Measurements from ENCODE around the gene TMEM267. TPM values are rescaled to one million over a fixed set of nuclear protein-coding genes. Genes with fewer than 3 reads are reported as not detected.
A peak's percentile ranks its signal among the peaks of the same experiment; 100 is the strongest.
"Not testable (repeated sequence)": the region's sequence is repeated elsewhere in the genome, so short reads cannot be mapped to it uniquely, and the experiment has no call there.

The TMEM267 gene
- total and polyA plus RNA-seq, 3 experiments from 2014 or later: 18.4 to 21.2 (median 19.6) TPM

DNA sequence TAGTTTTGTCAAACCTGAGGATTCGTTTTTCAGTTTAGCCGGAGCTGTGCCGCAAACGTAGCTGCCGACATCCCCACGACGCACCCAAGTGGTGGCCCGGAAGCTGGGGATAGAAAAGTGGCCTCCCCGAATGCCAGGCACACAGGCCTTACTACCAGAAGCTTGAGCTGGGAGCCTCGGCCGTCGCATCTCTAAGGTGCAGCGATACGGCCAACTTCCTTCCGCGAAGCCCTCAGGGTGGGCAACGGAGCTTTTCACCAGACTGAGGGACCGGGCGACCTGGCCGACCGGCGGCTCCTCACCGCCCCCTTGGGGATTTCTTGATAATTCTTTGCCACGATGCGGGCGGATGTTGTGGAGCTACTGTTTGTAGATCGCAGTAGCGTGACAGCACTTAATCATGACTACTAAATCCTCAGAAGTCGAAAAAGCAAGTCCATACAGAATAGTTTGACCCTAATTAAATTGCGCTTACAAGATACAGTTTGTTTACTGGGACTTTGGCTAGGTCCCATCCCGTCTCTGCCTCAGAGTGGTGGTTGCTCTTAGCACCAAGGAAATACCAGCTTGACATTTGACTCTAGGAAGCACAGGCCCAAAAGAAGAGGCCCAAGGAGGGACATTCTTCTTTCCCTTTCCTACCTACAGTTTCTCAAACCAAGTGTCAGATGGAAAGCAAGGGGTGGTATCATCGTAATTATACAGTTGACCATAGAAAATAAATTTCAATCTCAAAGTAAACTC, 613 bp upstream of the TMEM267 start:
- Histone ChIP-seq H3K27me3 (ENCODE audit: insufficient read depth, low read length, poor library complexity, severe bottlenecking) (no peaks in the 10 kb centered on the region), H3K36me3 (ENCODE audit: insufficient read depth, low read length) (no peaks in the 10 kb centered on the region), H3K4me3 (ENCODE audit: low read length) (peak overlapping the region; percentile 61), H3K4me1 (ENCODE audit: insufficient read depth, low read length) (peaks cover 32% of the 10 kb centered on the region), H3K27ac (ENCODE audit: low read depth, low read length) (peak overlapping the region; percentile 96), H3K9me3 (ENCODE audit: low read length) (no peaks in the 10 kb centered on the region)
- peaks cover 0 to 14% (median 0%) of the 10 kb centered on the region in 3 donors for H3K36me3 Mint-ChIP-seq
- H3K27me3 Mint-ChIP-seq: no peaks in the 10 kb centered on the region
- DNase-seq: peak; percentile 70 to 91 (median 83)
- CTCF ChIA-PET: interaction anchor here (0.6 to 2.8 kb wide), 51 partner anchors 8 to 1580 kb away, joined by 3 to 33 read pairs (median 4); partner anchors contain the start of genes C5orf34, HMGCS1, NNT and RIMOC1
- peak overlapping the region; percentile 94 to 99 (median 98) for H3K4me3 Mint-ChIP-seq
- POLR2A ChIA-PET: interaction anchor here (0.6 to 3.2 kb wide), 33 partner anchors 15 to 1615 kb away, joined by 3 to 49 read pairs (median 6); partner anchors contain the start of genes C5orf34, HMGCS1, MRPS30 and NIM1K
- H3K9me3 Mint-ChIP-seq: no peaks in the 10 kb centered on the region
- H3K27ac Mint-ChIP-seq: peak overlapping the region; percentile 99 to 100 (median 100)
- H3K4me1 Mint-ChIP-seq: peaks cover 31 to 53% (median 50%) of the 10 kb centered on the region in 3 donors

DNA sequence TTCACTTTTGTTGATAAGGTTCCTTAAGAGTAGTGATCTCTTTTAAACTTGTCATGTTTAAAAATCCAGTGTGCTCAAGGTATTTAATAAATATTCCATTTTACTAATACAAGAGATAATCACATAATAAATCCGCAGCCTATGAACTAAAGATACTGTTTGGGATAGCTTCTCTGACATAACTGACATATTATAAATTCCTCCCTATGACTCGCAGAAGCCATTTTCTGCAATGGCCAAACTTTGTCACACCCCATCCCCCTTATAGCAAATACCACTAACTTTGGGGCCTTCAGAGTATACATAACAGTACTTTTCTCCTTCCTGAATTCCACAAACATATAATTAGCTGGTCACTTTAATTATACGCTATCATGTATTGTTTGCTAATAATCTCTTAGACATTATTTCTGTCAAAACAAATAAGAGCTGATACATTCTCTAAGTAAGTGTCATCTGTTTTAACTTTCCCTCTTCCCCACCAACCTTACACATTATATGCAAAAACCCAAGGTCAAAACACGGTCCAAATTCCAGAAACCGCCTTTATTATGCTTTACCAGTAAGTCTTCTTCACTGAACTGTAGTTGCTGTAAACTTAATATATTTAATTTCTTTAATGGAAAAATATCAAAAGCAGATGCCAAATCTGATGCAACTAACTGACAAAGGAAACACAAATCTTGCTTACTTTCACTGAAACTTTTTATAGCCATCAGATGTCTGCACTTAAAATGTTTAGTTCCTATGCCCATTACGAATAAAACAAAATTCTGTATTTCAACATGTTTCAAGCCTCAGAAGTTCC, 971 bp downstream of the TMEM267 start:
- Mint-ChIP-seq H3K36me3 (peaks cover 0 to 11% (median 0%) of the 10 kb centered on the region in 3 donors), H3K4me1 (peaks cover 31 to 60% (median 52%) of the 10 kb centered on the region in 3 donors), H3K27me3 (no peaks in the 10 kb centered on the region), H3K27ac (peak overlapping the region; percentile 94 to 100 (median 100)), H3K9me3 (no peaks in the 10 kb centered on the region), H3K4me3 (peak overlapping the region; percentile 94 to 99 (median 98))
- H3K27ac ChIP-seq (ENCODE audit: low read depth, low read length): peak overlapping the region; percentile 96
- H3K36me3 ChIP-seq (ENCODE audit: insufficient read depth, low read length): no peaks in the 10 kb centered on the region
- no peaks in the 10 kb centered on the region for H3K9me3 ChIP-seq (ENCODE audit: low read length)
- H3K4me3 ChIP-seq (ENCODE audit: low read length): peak overlapping the region; percentile 61
- DNase-seq: no peak
- POLR2A ChIA-PET: interaction anchor here (1.9 kb wide), 1 partner anchor 72 kb away, joined by 5 read pairs; no protein-coding TSS in a partner anchor
- CTCF ChIA-PET: no interaction called here
- peaks cover 32% of the 10 kb centered on the region for H3K4me1 ChIP-seq (ENCODE audit: insufficient read depth, low read length)
- no peaks in the 10 kb centered on the region for H3K27me3 ChIP-seq (ENCODE audit: insufficient read depth, low read length, poor library complexity, severe bottlenecking)

- peaks cover 46 to 61% (median 61%) of the 10 kb centered on the region in 3 donors for H3K36me3 Mint-ChIP-seq
- no peaks in the 10 kb centered on the region for H3K9me3 ChIP-seq (ENCODE audit: low read length)
- ChIA-PET POLR2A (interaction anchor here (0.7 kb wide), 1 partner anchor 14 kb away, joined by 3 read pairs; the partner anchor contains the start of gene TMEM267), CTCF (interaction anchor here (1.0 to 1.5 kb wide), 2 partner anchors 14 kb away, joined by 4 read pairs; partner anchors contain the start of gene TMEM267)
- peaks cover 26 to 49% (median 31%) of the 10 kb centered on the region in 3 donors for H3K4me1 Mint-ChIP-seq
- peak overlapping the region in 1 of 8 donors; percentile 11 for H3K27ac Mint-ChIP-seq
- no peak overlapping the region for H3K4me3 ChIP-seq (ENCODE audit: low read length)
- no peaks in the 10 kb centered on the region for H3K36me3 ChIP-seq (ENCODE audit: insufficient read depth, low read length)
- DNase-seq: no peak
- peaks cover 9 to 21% (median 17%) of the 10 kb centered on the region in 5 donors for H3K9me3 Mint-ChIP-seq
- no peak overlapping the region for H3K27ac ChIP-seq (ENCODE audit: low read depth, low read length)
- no peaks in the 10 kb centered on the region for H3K4me1 ChIP-seq (ENCODE audit: insufficient read depth, low read length)
- no peak overlapping the region for H3K4me3 Mint-ChIP-seq
- no peaks in the 10 kb centered on the region for H3K27me3 ChIP-seq (ENCODE audit: insufficient read depth, low read length, poor library complexity, severe bottlenecking)
- no peaks in the 10 kb centered on the region for H3K27me3 Mint-ChIP-seq
Observed at GRCh38 chr5:43469671-43470391, 13.8 kb downstream of the TMEM267 start.

DNA sequence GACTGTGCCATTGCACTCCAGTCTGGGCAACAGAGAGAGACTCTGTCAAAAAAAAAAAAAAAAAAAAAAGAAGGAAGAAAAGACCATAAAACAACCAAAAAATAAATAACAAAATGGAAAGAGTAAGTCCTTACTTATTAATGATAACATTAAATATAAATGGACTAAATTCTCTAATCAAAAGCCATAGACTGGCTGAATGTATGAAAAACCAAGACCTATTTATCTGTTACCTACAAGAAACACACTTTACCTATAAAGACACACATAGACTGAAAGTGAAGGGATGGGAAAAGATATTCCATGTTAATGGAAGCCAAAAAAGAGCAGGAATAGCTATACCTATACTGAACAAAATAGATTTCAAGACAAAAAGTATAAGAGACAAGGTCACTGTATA, 16.6 kb downstream of the TMEM267 start:
- no peak overlapping the region for H3K27ac ChIP-seq (ENCODE audit: low read depth, low read length)
- H3K27me3 ChIP-seq (ENCODE audit: insufficient read depth, low read length, poor library complexity, severe bottlenecking): no peaks in the 10 kb centered on the region
- ChIA-PET CTCF (interaction anchor here (1.4 kb wide), 1 partner anchor 17 kb away, joined by 4 read pairs; the partner anchor contains the start of gene TMEM267), POLR2A (no interaction called here)
- no peaks in the 10 kb centered on the region for H3K4me1 ChIP-seq (ENCODE audit: insufficient read depth, low read length)
- Mint-ChIP-seq H3K36me3 (peaks cover 34 to 61% (median 45%) of the 10 kb centered on the region in 3 donors), H3K9me3 (peaks cover 9 to 21% (median 17%) of the 10 kb centered on the region in 5 donors), H3K4me1 (peaks cover 13 to 40% (median 14%) of the 10 kb centered on the region in 3 donors), H3K4me3 (no peak overlapping the region), H3K27ac (no peak overlapping the region), H3K27me3 (no peaks in the 10 kb centered on the region)
- no peak overlapping the region for H3K4me3 ChIP-seq (ENCODE audit: low read length)
- H3K9me3 ChIP-seq (ENCODE audit: low read length): no peaks in the 10 kb centered on the region
- no peaks in the 10 kb centered on the region for H3K36me3 ChIP-seq (ENCODE audit: insufficient read depth, low read length)
- DNase-seq: no peak

DNA sequence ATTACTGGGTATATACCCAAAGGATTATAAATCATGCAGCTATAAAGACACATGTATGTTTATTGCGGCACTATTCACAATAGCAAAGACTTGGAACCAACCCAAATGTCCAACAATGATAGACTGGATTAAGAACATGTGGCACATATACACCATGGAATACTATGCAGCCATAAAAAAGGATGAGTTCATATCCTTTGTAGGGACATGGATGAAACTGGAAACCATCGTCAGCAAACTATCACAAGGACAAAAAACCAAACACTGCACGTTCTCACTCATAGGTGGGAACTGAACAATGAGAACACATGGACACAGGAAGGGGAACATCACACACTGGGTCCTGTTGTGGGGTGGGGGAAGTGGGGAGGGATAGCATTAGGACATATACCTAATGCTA, 18.2 kb downstream of the TMEM267 start:
- POLR2A ChIA-PET; H3K27me3 ChIP-seq (ENCODE audit: insufficient read depth, low read length, poor library complexity, severe bottlenecking); H3K4me1 ChIP-seq (ENCODE audit: insufficient read depth, low read length); H3K27ac ChIP-seq (ENCODE audit: low read depth, low read length); H3K27me3 Mint-ChIP-seq; H3K9me3 ChIP-seq (ENCODE audit: low read length); DNase-seq; H3K4me3 ChIP-seq (ENCODE audit: low read length); CTCF ChIA-PET; H3K27ac Mint-ChIP-seq; H3K4me3 Mint-ChIP-seq; H3K36me3 ChIP-seq (ENCODE audit: insufficient read depth, low read length): not testable (repeated sequence)
- H3K9me3 Mint-ChIP-seq: peaks cover 9 to 21% (median 16%) of the 10 kb centered on the region in 5 donors
- H3K4me1 Mint-ChIP-seq: peaks cover 10 to 35% (median 14%) of the 10 kb centered on the region in 3 donors
- H3K36me3 Mint-ChIP-seq: peaks cover 25 to 55% (median 42%) of the 10 kb centered on the region in 3 donors

GRCh38 chr5:43461066-43461465, 22.6 kb downstream of the TMEM267 start:
- no peaks in the 10 kb centered on the region for H3K27me3 Mint-ChIP-seq
- CTCF ChIA-PET: no interaction called here

GRCh38 chr5:43456556-43456955, 27.1 kb downstream of the TMEM267 start:
- peaks cover 35 to 58% (median 53%) of the 10 kb centered on the region in 3 donors for H3K36me3 Mint-ChIP-seq
- no peaks in the 10 kb centered on the region for H3K27me3 Mint-ChIP-seq
- Histone ChIP-seq H3K36me3 (ENCODE audit: insufficient read depth, low read length) (no peaks in the 10 kb centered on the region), H3K27ac (ENCODE audit: low read depth, low read length) (no peak overlapping the region), H3K27me3 (ENCODE audit: insufficient read depth, low read length, poor library complexity, severe bottlenecking) (no peaks in the 10 kb centered on the region), H3K4me1 (ENCODE audit: insufficient read depth, low read length) (no peaks in the 10 kb centered on the region), H3K4me3 (ENCODE audit: low read length) (no peak overlapping the region), H3K9me3 (ENCODE audit: low read length) (no peaks in the 10 kb centered on the region)
- H3K9me3 Mint-ChIP-seq: peaks cover 0 to 7% (median 2%) of the 10 kb centered on the region in 5 donors
- ChIA-PET CTCF (no interaction called here), POLR2A (interaction anchor here (1.0 kb wide), 1 partner anchor 27 kb away, joined by 4 read pairs; the partner anchor contains the start of gene TMEM267)
- no peak overlapping the region for H3K27ac Mint-ChIP-seq
- H3K4me1 Mint-ChIP-seq: peaks cover 2 to 9% (median 4%) of the 10 kb centered on the region in 3 donors
- no peak overlapping the region for H3K4me3 Mint-ChIP-seq
- DNase-seq: no peak

More at GRCh38 chr5:43461066-43461465, 22.6 kb downstream of the TMEM267 start:
- no peak overlapping the region for H3K27ac ChIP-seq (ENCODE audit: low read depth, low read length)
- H3K9me3 ChIP-seq (ENCODE audit: low read length): no peaks in the 10 kb centered on the region
- no peaks in the 10 kb centered on the region for H3K27me3 ChIP-seq (ENCODE audit: insufficient read depth, low read length, poor library complexity, severe bottlenecking)
- Mint-ChIP-seq H3K36me3 (peaks cover 17 to 47% (median 32%) of the 10 kb centered on the region in 3 donors), H3K9me3 (peaks cover 2 to 8% (median 4%) of the 10 kb centered on the region in 5 donors), H3K27ac (no peak overlapping the region), H3K4me3 (no peak overlapping the region), H3K4me1 (peaks cover 6 to 22% (median 10%) of the 10 kb centered on the region in 3 donors)
- H3K4me3 ChIP-seq (ENCODE audit: low read length): no peak overlapping the region
- DNase-seq: no peak
- no peaks in the 10 kb centered on the region for H3K36me3 ChIP-seq (ENCODE audit: insufficient read depth, low read length)
- POLR2A ChIA-PET: no interaction called here
- no peaks in the 10 kb centered on the region for H3K4me1 ChIP-seq (ENCODE audit: insufficient read depth, low read length)
